Neural cell (in vitro differentiated cells): ENCODE results near the gene SLC25A30. TPM values are rescaled to one million over a fixed set of nuclear protein-coding genes. Genes with fewer than 3 reads are reported as not detected.

Source experiments
- H2AFZ ChIP-seq: fragments of 200-600, 300-800 bp; sonication (generic), shearing (Covaris generic); 2 replicates; pipeline ENCODE4 v1.6.0; 2014; ENCODE audit warnings: low read depth, mild to moderate bottlenecking, antibody characterized with exemption, low read length, moderate library complexity
- H3F3A ChIP-seq: fragments of 200-600 bp; shearing (Covaris generic); 2 replicates; pipeline ENCODE4 v1.6.1; 2016; ENCODE audit warnings: mild to moderate bottlenecking, moderate library complexity, mixed read lengths, antibody characterized with exemption, low read length; ENCODE audit not compliant: insufficient read depth, poor library complexity, severe bottlenecking
- H3K27ac ChIP-seq: fragments of 200-600, 300-800 bp; sonication (generic), shearing (Covaris generic); 2 replicates; pipeline ENCODE4 v1.5.1; 2014; ENCODE audit warnings: mild to moderate bottlenecking, low read length, moderate library complexity
- H3K27me3 ChIP-seq: fragments of 300-800, 200-600 bp; sonication (generic), shearing (Covaris generic); 2 replicates; pipeline ENCODE4 v1.6.0; 2014; ENCODE audit warnings: mild to moderate bottlenecking, low read depth, low read length, moderate library complexity; ENCODE audit not compliant: insufficient read depth
- H3K36me3 ChIP-seq: fragments of 300-800, 200-600 bp; sonication (generic), shearing (Covaris generic); 2 replicates; pipeline ENCODE4 v1.5.1; 2014; ENCODE audit warnings: mild to moderate bottlenecking, antibody characterized with exemption, low read length, moderate library complexity; ENCODE audit not compliant: insufficient read depth
- H3K4me2 ChIP-seq: fragments of 300-800, 200-600 bp; sonication (generic), shearing (Covaris generic); 2 replicates; pipeline ENCODE4 v1.6.0; 2014; ENCODE audit warnings: mild to moderate bottlenecking, low read length
- H3K4me3 ChIP-seq: fragments of 300-800, 200-600 bp; sonication (generic), shearing (Covaris generic); 2 replicates; pipeline ENCODE4 v1.5.1; 2014; ENCODE audit warnings: mild to moderate bottlenecking, low read length, moderate library complexity
- H3K79me2 ChIP-seq: fragments of 200-600 bp; shearing (Covaris generic); replicated peaks from 2 replicates; pipeline ENCODE4 v1.6.0; 2014; ENCODE audit warnings: mild to moderate bottlenecking, low read length, moderate library complexity; ENCODE audit not compliant: insufficient read depth
- H3K9ac ChIP-seq: fragments of 300-800, 200-600 bp; sonication (generic), shearing (Covaris generic); 2 replicates; pipeline ENCODE4 v1.6.1; 2016; ENCODE audit warnings: mild to moderate bottlenecking, low read length, mixed read lengths
- H3K9me2 ChIP-seq: fragments of 200-600 bp; shearing (Covaris generic); 2 replicates; pipeline ENCODE4 v1.6.1; 2016; ENCODE audit warnings: mild to moderate bottlenecking, low read length, mixed read lengths; ENCODE audit not compliant: insufficient read depth
- H3K9me3 ChIP-seq: fragments of 200-600, 300-800 bp; sonication (generic), shearing (Covaris generic); 2 replicates; pipeline ENCODE4 v1.6.1; 2016; ENCODE audit warnings: mild to moderate bottlenecking, mixed run types, low read length, moderate library complexity, mixed read lengths
- H4K20me1 ChIP-seq: fragments of 200-600 bp; shearing (Covaris generic); 2 replicates; pipeline ENCODE4 v1.6.1; 2016; ENCODE audit warnings: mild to moderate bottlenecking, mixed run types; ENCODE audit not compliant: insufficient read depth
- CTCF ChIP-seq: fragments of 450-650 bp; IDR thresholded peaks from 2 replicates; pipeline ENCODE4 v1.5.1; 2014; ENCODE audit warnings: antibody characterized with exemption, mild to moderate bottlenecking, moderate library complexity; ENCODE audit not compliant: poor library complexity, severe bottlenecking
- EP300 ChIP-seq: fragments of 450-650 bp; conservative IDR thresholded peaks from 2 replicates; pipeline ENCODE4 v1.6.1; 2014; ENCODE audit warnings: antibody characterized with exemption, mild to moderate bottlenecking, moderate library complexity; ENCODE audit not compliant: poor library complexity, severe bottlenecking
- EZH2 ChIP-seq: fragments of 200-600, 300-800 bp; shearing (Covaris generic), sonication (generic); IDR thresholded peaks from 2 replicates; pipeline ENCODE4 v1.6.1; 2014; ENCODE audit warnings: antibody characterized with exemption, low read length, borderline replicate concordance, mild to moderate bottlenecking; ENCODE audit not compliant: insufficient read depth, poor library complexity, severe bottlenecking
- MXI1 ChIP-seq: fragments of 450-650 bp; conservative IDR thresholded peaks from 2 replicates; pipeline ENCODE4 v1.6.1; 2014; ENCODE audit warnings: antibody characterized with exemption, mild to moderate bottlenecking; ENCODE audit not compliant: poor library complexity, severe bottlenecking
- POLR2AphosphoS5 ChIP-seq: IDR thresholded peaks from 2 replicates; pipeline ENCODE4 v1.6.1; 2012
- RAD21 ChIP-seq: fragments of 450-650 bp; conservative IDR thresholded peaks from 2 replicates; pipeline ENCODE4 v1.6.1; 2014; ENCODE audit warnings: antibody characterized with exemption, mild to moderate bottlenecking, moderate library complexity
- SMC3 ChIP-seq: fragments of 450-650 bp; conservative IDR thresholded peaks from 2 replicates; pipeline ENCODE4 v1.6.1; 2014; ENCODE audit warnings: antibody characterized with exemption, mild to moderate bottlenecking, moderate library complexity; ENCODE audit not compliant: poor library complexity
- TAF1 ChIP-seq: IDR thresholded peaks from 2 replicates; pipeline ENCODE4 v1.6.1; 2012; ENCODE audit warnings: low read depth
- polyA plus RNA-seq: library from polyadenylated mRNA; depleted of rRNA; stranded (reverse); fragments of >200 nt; gene quantifications from 2 replicates; pipeline ENCODE4 v1.2.3, GENCODE V29; 2014
- TF ChIP-seq, protein P1 (sequence below): IDR thresholded peaks from 2 replicates; pipeline ENCODE4 v1.6.1; 2012; ENCODE audit warnings: borderline replicate concordance

SLC25A30 gene
- polyA plus RNA-seq, 1 donor from 2014 or later: 4.9 TPM

DNA sequence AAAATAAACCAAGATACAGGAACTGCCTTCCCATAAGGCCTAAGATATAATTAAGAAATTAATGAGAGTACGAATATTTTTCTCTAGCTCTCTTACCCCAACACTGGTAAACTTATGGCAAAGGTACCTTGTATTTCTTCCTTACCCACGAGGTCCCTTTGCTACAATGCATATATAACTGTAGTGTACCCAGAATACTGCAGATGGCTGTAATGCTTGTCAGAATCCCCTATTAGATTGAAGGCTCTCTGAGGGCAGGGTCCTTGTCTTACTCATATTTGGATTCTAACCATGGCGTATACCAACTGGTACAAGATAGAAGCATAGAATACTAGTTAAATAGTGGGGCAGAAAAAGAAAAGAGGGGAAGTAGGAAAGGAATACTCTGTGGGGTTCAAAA is 15.1 kb downstream of the SLC25A30 start:
- H3K4me2 ChIP-seq: no peak overlapping the region
- H3K79me2 ChIP-seq: no peaks in the 10 kb centered on the region
- no peaks in the 10 kb centered on the region for H3K27me3 ChIP-seq
- H3F3A ChIP-seq: no peaks in the 10 kb centered on the region
- H3K4me3 ChIP-seq: no peak overlapping the region
- H2AFZ ChIP-seq: no peak overlapping the region
- H3K9me2 ChIP-seq: no peaks in the 10 kb centered on the region
- H3K9ac ChIP-seq: no peak overlapping the region
- no peaks in the 10 kb centered on the region for H3K36me3 ChIP-seq
- H3K9me3 ChIP-seq: no peaks in the 10 kb centered on the region
- H3K27ac ChIP-seq: no peak overlapping the region
- TF ChIP-seq EZH2 (no peak), RAD21 (no peak), EP300 (no peak), SMC3 (no peak), POLR2AphosphoS5 (no peak), CTCF (no peak), MXI1 (no peak), TAF1 (no peak)
- TF ChIP-seq, protein P1, sequence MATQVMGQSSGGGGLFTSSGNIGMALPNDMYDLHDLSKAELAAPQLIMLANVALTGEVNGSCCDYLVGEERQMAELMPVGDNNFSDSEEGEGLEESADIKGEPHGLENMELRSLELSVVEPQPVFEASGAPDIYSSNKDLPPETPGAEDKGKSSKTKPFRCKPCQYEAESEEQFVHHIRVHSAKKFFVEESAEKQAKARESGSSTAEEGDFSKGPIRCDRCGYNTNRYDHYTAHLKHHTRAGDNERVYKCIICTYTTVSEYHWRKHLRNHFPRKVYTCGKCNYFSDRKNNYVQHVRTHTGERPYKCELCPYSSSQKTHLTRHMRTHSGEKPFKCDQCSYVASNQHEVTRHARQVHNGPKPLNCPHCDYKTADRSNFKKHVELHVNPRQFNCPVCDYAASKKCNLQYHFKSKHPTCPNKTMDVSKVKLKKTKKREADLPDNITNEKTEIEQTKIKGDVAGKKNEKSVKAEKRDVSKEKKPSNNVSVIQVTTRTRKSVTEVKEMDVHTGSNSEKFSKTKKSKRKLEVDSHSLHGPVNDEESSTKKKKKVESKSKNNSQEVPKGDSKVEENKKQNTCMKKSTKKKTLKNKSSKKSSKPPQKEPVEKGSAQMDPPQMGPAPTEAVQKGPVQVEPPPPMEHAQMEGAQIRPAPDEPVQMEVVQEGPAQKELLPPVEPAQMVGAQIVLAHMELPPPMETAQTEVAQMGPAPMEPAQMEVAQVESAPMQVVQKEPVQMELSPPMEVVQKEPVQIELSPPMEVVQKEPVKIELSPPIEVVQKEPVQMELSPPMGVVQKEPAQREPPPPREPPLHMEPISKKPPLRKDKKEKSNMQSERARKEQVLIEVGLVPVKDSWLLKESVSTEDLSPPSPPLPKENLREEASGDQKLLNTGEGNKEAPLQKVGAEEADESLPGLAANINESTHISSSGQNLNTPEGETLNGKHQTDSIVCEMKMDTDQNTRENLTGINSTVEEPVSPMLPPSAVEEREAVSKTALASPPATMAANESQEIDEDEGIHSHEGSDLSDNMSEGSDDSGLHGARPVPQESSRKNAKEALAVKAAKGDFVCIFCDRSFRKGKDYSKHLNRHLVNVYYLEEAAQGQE: no peak
- no peaks in the 10 kb centered on the region for H4K20me1 ChIP-seq

DNA sequence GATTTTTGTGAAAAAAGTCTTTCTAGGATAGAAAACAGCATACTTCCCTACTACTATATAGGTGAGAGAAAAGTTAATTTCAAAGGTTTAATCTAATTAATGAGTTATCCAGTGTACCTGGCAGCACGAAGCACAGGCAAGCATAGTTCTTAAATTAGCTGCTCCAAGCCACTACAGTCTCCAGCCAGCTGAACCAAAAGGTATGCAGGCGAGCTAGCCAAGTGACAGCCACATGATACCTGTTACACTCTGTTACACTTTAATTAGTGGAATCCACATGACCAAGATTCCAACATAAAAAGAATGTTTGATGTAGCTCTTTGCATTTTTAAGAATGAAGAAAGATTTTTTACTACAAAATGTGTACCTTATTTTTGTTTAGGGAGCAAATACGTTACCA is 15.5 kb downstream of the SLC25A30 start:
- H3K9me3 ChIP-seq: no peaks in the 10 kb centered on the region
- no peaks in the 10 kb centered on the region for H3K9me2 ChIP-seq
- H3K9ac ChIP-seq: no peak overlapping the region
- H3K27ac ChIP-seq: no peak overlapping the region
- H3K27me3 ChIP-seq: no peaks in the 10 kb centered on the region
- H3K4me2 ChIP-seq: no peak overlapping the region
- TF ChIP-seq TAF1 (no peak), CTCF (no peak), POLR2AphosphoS5 (no peak), EZH2 (no peak), RAD21 (no peak), EP300 (no peak), SMC3 (no peak)
- TF ChIP-seq, protein P1: no peak
- H3K4me3 ChIP-seq: no peak overlapping the region
- no peaks in the 10 kb centered on the region for H3F3A ChIP-seq
- no peak overlapping the region for H2AFZ ChIP-seq
- H4K20me1 ChIP-seq: no peaks in the 10 kb centered on the region
- H3K36me3 ChIP-seq: no peaks in the 10 kb centered on the region
- no peaks in the 10 kb centered on the region for H3K79me2 ChIP-seq
